Kidney epithelial cell (primary cell): ENCODE measurements around the gene SKA2. TPM values are rescaled to one million over a fixed set of nuclear protein-coding genes. Genes with fewer than 3 reads are reported as not detected.

ENCODE experiments used
- DNase-seq: peaks from one replicate; pipeline ENCODE4 v3.0.0-alpha.2; 2010; ENCODE audit warnings: low read depth
- H3K27me3 ChIP-seq: 2 replicates; pipeline ENCODE4 v1.6.0; 2011; ENCODE audit warnings: low read length; ENCODE audit not compliant: control insufficient read depth, insufficient read depth
- H3K36me3 ChIP-seq: 2 replicates; pipeline ENCODE4 v1.5.1; 2011; ENCODE audit warnings: low read length; ENCODE audit not compliant: control insufficient read depth, insufficient read depth
- H3K4me3 ChIP-seq: 2 replicates; pipeline ENCODE4 v1.5.1; 2011; ENCODE audit warnings: low read depth, mild to moderate bottlenecking, control low read depth, low read length
- total RNA-seq: library from RNA; depleted of rRNA; stranded (reverse); fragments of >200 nt; gene quantifications from 2 replicates; pipeline ENCODE4 v1.2.3, GENCODE V29; 2015
- TF ChIP-seq, protein P1 (sequence below): IDR thresholded peaks from 2 replicates; pipeline ENCODE4 v1.5.1; 2011; ENCODE audit warnings: mild to moderate bottlenecking, moderate library complexity, low read length, control low read depth, inconsistent platforms; ENCODE audit not compliant: insufficient read depth, poor library complexity, severe bottlenecking

The SKA2 gene
- total RNA-seq, 1 donor from 2014 or later, result 42.8 TPM

DNA sequence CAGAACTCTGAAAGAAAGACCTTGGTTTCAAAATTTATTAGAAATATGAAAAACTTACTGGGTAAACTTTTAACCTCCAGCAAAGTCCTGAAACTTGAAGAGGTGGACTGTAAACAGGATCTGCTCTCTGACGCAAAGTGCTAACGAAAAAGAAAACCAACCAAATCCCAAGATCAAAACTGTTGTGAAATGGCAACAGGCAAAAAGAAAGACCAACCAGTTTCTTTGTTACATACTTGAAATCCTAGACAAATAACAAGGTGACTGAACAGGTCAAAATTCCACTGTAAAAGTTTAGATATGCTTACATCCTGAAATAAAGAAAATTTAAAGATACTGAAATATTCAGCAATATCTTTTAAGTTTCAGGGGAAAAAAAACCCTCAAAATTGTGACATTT is 92.5 kb downstream of the SKA2 start:
- Histone ChIP-seq H3K4me3 (no peak overlapping the region), H3K36me3 (no peaks in the 10 kb centered on the region), H3K27me3 (no peaks in the 10 kb centered on the region)
- TF ChIP-seq, protein P1, sequence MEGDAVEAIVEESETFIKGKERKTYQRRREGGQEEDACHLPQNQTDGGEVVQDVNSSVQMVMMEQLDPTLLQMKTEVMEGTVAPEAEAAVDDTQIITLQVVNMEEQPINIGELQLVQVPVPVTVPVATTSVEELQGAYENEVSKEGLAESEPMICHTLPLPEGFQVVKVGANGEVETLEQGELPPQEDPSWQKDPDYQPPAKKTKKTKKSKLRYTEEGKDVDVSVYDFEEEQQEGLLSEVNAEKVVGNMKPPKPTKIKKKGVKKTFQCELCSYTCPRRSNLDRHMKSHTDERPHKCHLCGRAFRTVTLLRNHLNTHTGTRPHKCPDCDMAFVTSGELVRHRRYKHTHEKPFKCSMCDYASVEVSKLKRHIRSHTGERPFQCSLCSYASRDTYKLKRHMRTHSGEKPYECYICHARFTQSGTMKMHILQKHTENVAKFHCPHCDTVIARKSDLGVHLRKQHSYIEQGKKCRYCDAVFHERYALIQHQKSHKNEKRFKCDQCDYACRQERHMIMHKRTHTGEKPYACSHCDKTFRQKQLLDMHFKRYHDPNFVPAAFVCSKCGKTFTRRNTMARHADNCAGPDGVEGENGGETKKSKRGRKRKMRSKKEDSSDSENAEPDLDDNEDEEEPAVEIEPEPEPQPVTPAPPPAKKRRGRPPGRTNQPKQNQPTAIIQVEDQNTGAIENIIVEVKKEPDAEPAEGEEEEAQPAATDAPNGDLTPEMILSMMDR, result no peak
- no peak for DNase-seq

Other genes with a start within 250 kb of the SKA2 start
- gene TRIM37, start 48.3 kb downstream of the SKA2 start, total RNA-seq, result 27.0 and 30.2 TPM in 2 replicates
- 7.4 and 8.1 TPM in 2 replicates for gene PRR11, start 560 bp upstream of the SKA2 start, total RNA-seq
- gene SMG8, start 54.8 kb upstream of the SKA2 start, total RNA-seq, result 19.6 and 24.0 TPM in 2 replicates
- gene GDPD1, start 65.3 kb upstream of the SKA2 start, total RNA-seq, result 1.7 and 2.7 TPM in 2 replicates
- gene YPEL2, start 176.5 kb upstream of the SKA2 start, total RNA-seq, result 9.4 and 16.8 TPM in 2 replicates